HEK293T (cell line): ENCODE results near the gene RPS29.

Source experiments
- ARNT ChIP-seq: fragments of 450-650 bp; IDR thresholded peaks from 2 replicates; pipeline ENCODE4 v1.6.1; 2017; ENCODE audit warnings: mild to moderate bottlenecking
- BHLHE40 ChIP-seq: fragments of 450-650 bp; IDR thresholded peaks from 2 replicates; pipeline ENCODE4 v1.6.1; 2016; ENCODE audit warnings: mild to moderate bottlenecking, moderate library complexity, borderline replicate concordance
- CTBP1 ChIP-seq: fragments of 450-650 bp; IDR thresholded peaks from 2 replicates; pipeline ENCODE4 v1.6.1; 2016; ENCODE audit warnings: borderline replicate concordance
- ELF4 ChIP-seq: fragments of 450-650 bp; IDR thresholded peaks from 2 replicates; pipeline ENCODE4 v1.6.1; 2017; ENCODE audit warnings: antibody characterized with exemption
- FOXA1 ChIP-seq: fragments of 450-650 bp; IDR thresholded peaks from 2 replicates; pipeline ENCODE4 v1.6.1; 2016; ENCODE audit warnings: mild to moderate bottlenecking
- FOXK2 ChIP-seq: fragments of 450-650 bp; IDR thresholded peaks from 2 replicates; pipeline ENCODE4 v1.6.1; 2016; ENCODE audit warnings: mild to moderate bottlenecking
- FOXM1 ChIP-seq: fragments of 450-650 bp; IDR thresholded peaks from 2 replicates; pipeline ENCODE4 v1.6.1; 2017; ENCODE audit warnings: mild to moderate bottlenecking, borderline replicate concordance
- HDGF ChIP-seq: fragments of 450-650 bp; IDR thresholded peaks from 2 replicates; pipeline ENCODE4 v1.6.1; 2017; ENCODE audit warnings: antibody characterized with exemption, borderline replicate concordance
- LEF1 ChIP-seq: fragments of 450-650 bp; IDR thresholded peaks from 2 replicates; pipeline ENCODE4 v1.6.1; 2017; ENCODE audit warnings: mild to moderate bottlenecking, borderline replicate concordance
- NFRKB ChIP-seq: fragments of 450-650 bp; IDR thresholded peaks from 2 replicates; pipeline ENCODE4 v1.6.1; 2016; ENCODE audit warnings: mild to moderate bottlenecking, moderate library complexity
- SP1 ChIP-seq: fragments of 450-650 bp; IDR thresholded peaks from 2 replicates; pipeline ENCODE4 v1.6.1; 2017
- SUZ12 ChIP-seq: fragments of 450-650 bp; IDR thresholded peaks from 2 replicates; pipeline ENCODE4 v1.6.1; 2016; ENCODE audit warnings: mild to moderate bottlenecking
- TARDBP ChIP-seq: fragments of 450-650 bp; IDR thresholded peaks from 2 replicates; pipeline ENCODE4 v1.6.1; 2016
- TF ChIP-seq, protein P1 (sequence below): fragments of 450-650 bp; IDR thresholded peaks from 2 replicates; pipeline ENCODE4 v1.6.1; 2016

DNA sequence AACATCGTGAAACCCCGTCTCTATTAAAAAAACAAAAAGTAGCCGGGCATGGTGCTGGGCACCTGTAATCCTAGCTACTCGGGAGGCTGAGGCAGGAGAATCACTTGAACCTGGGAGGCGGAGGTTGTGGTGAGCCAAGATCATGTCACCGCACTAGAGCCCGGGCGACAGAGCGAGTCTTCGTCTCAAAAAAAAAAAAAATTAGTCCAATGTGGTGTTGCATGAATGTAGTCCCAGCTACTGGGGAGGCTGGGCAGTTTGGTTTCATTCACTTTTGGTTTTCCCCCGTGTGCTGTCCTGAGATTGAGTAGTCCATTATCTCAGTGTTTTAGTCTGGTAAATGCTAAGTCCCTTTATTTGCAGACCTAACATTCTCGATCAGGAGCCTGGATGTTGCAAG is 19.5 kb downstream of the RPS29 start:
- no peak for TF ChIP-seq CTBP1
- no peak for TF ChIP-seq BHLHE40
- no peak for TF ChIP-seq NFRKB
- no peak for TF ChIP-seq FOXA1
- no peak for TF ChIP-seq ELF4
- TF ChIP-seq SUZ12 = no peak
- TF ChIP-seq, protein P1, sequence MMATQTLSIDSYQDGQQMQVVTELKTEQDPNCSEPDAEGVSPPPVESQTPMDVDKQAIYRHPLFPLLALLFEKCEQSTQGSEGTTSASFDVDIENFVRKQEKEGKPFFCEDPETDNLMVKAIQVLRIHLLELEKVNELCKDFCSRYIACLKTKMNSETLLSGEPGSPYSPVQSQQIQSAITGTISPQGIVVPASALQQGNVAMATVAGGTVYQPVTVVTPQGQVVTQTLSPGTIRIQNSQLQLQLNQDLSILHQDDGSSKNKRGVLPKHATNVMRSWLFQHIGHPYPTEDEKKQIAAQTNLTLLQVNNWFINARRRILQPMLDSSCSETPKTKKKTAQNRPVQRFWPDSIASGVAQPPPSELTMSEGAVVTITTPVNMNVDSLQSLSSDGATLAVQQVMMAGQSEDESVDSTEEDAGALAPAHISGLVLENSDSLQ = no peak
- no peak for TF ChIP-seq FOXK2
- TF ChIP-seq TARDBP = no peak
- TF ChIP-seq FOXM1 = no peak
- TF ChIP-seq ARNT = no peak
- no peak for TF ChIP-seq SP1
- no peak for TF ChIP-seq HDGF
- TF ChIP-seq LEF1 = no peak
